GM21717 (cell line): ENCODE data around the gene RNF114.

Experiments
- ATAC-seq: cut with Tn5 transposase; IDR thresholded peaks from one replicate; pipeline ENCODE4 v1.9.1; 2021; ENCODE audit warnings: mild to moderate bottlenecking, moderate library complexity; ENCODE audit not compliant: unreplicated experiment

The RNF114 gene

GRCh38 chr20:49901588-49901987 lies 34.6 kb upstream of the RNF114 start:
- no peak for ATAC-seq

DNA sequence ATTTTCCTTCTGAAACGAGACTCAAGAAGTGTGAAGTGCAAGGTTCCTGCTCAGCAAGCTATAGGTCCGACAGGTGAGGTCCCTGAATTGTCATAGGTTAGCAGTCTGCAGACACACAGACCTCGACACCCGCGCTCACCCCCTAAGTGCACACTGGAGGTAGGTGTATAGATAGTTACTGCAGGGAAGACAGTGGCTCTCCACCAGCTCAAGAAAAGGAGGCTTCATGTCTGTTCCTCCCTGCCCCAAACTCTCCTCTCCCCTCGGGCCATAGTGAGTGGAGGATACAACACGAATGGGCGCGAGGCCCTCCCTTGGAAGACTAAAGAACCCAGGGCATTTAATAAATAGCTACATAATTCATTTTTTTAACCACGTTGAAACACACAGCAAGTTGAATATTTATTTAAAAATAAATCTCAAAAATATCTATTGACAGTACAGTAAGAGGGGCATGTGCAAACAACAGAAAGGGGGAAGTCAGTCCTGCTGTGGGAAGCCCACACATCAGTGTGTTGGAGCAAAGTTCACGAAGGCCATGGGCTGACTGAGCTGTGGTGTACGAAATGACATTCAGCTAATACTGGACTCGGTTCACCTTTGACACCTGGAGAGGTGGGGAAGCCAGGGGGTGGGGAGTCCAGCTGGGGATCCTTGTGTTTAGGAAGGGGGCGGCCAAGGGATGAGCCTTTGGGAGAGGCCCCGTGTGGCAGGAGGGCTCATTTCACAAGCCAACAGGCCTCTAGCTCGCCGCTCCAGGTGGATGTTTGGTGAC lies 31.6 kb upstream of the RNF114 start:
- ATAC-seq, result no peak

DNA sequence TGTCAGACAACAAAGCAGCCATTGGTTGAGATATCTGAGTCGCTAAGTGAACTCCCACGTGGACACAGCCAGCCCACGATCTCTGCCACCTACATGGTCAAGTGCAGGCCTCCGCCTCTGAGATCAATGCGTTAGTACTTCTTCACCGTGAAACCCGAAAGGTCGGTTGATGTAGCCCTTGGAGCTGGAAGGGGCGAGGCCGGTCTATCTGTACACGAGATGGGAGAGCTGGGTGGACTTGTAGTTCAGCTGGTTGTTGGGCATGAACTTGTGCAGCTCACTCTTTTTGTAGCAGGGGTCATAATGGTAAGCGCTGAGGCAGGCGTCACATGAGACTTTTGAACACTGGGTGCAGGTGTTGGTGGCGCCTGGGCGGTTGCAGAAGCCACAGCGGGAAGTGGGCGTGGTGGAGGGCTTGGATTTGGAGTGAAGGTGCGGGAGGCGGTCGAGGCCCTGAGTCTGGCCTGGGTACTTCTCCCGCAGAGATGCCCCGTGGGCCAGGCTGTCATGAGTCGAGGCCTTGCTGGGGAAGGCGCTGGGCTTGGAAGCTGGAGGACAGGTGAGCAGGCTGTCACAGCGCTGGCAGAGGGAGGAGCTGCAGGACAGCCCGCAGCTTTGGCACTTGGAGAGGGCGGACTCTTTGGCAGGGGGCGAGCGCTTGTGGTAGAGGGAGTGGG lies 30.6 kb upstream of the RNF114 start:
- no peak for ATAC-seq

- ATAC-seq, result no peak
Observed at GRCh38 chr20:49906101-49906604, 30.0 kb upstream of the RNF114 start.

DNA sequence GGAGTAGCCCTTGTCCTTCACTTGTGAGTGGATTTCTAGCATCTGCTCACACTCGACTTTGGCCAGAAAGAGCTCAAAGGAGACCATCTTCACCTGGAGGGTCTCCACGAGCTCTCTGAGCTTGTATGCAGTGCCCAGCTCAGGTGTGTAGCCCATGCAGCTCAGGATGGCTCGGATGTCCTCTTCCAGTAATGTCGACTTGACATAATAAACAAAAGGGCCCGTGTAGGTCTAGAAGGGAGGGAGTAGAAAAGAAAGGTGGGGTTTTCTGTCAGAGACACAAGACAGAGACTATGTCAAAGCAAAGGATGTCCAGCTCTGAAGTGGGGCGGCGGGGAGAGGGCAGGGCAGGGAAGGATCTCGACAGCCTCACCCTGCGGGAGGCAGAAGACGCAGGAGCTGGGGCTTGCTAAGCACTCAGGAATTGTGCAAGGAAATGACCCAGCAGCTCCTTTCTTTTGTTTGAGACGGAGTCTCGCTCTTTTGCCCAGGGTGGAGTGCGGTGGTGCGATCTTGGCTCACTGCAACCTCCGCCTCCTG lies 29.5 kb upstream of the RNF114 start:
- ATAC-seq, result no peak

DNA sequence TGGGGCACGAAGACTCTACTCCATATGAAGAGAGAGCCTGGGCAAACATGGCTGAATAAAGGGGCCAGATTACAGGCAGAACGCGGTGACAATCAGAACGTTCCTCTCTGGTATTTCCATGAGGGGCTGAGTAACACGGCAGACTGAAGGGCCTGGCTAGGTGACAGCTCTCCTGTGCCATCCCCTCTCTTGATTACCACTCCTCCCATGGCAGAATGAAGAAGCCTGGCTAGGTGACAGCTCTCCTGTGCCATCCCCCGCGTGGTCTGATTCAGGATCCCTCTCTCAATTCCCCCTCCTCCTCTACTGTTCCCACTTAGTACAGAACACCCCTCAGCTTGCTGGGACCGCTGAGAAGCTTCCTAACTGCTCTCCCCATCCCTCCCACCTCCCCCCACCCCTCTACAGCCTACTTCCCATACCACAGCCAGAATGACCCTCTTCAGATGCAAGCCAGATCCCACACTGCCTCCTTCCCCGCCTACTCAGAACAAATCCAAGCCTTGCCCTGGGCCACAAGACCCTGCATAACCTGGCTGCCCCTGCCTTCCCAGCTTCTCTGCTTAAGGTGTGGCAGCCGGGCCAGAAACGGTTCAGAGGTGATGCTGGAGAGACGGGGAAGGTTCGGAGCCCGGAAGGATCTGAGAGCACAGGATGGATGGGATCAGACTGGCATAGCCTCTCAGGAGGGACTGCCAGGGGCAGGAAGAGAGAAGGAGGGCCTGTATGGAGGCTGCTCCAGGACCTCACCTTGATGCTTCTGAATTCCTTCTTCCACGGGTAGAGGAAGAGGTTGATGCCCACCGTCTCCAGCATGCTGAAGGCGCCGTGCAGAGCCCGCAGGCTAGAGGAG lies 28.6 kb upstream of the RNF114 start:
- ATAC-seq, result no peak

GRCh38 chr20:49908258-49908565 lies 28.0 kb upstream of the RNF114 start:
- ATAC-seq, result no peak

- ATAC-seq, result no peak
Observed at GRCh38 chr20:49909499-49910339, 26.5 kb upstream of the RNF114 start.

GRCh38 chr20:49910340-49910706 lies 25.9 kb upstream of the RNF114 start:
- no peak for ATAC-seq

DNA sequence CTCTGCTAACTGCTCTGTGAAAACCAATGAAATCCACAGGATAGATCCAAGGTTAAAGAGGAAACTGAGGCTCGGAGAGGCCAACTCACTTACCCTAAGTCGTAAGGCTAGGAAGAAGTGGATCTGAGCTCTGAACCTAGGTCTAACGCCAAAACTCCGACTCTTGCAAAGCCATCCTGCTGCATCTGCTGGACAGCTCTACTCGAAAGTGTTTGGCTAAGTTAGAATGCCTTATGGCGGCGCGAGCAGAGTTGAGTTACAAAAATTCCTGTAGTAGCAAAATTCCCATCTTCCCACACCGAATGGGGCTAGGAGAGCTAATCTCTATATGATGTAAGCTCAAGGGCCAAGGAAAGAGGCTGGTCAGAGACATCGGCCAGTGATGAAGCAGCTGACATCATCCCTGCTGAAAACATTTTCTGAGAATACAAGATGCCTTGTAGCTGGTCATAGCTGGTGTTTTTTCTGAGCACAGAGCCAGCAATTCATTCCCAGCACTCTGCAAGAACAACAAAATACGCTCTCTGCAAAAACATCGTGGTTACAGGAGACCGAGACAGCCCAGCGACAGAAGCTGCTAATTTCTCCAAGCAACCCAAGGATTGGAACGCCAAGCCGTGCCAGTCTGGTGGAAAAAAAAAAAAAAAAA lies 22.7 kb upstream of the RNF114 start:
- ATAC-seq, result no peak

DNA sequence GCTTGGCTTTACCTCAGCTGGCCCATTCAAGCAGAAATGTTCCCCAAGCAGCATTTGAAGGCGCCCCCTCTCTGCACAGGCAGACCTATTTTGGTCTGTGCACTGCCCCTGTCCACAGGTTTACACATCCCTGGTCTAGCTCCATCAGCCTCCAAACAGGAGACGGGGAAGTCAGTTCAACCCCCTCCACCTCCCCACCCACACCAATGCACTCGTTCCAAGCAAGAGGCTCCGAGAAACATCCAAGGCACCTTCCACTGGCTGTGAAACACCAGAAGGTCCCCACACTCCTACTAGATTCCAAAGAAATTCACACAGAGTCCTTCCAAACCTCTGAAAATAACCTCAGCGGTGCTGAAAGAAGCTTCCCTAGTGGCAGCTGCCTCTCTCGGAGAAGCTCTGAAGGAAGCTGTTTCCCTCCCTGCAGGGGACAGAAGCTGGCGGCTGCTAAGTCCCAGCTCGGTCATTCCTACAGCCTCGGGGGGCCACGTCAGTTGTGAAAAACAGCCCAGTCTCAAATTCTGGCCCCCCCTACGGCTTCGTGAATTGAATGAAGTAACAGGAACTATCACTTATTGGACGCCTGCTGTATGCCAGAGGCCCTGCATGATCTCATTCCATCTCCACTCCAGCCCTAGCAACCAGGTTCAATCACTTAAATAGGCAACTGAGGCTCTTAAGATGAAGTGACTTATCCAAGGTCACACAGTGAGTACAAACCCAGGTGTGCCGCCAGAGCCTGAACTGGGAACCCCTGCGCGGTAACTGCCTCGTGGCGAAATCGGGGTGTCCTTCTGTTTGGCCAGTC lies 21.7 kb upstream of the RNF114 start:
- peak; percentile 12 for ATAC-seq

DNA sequence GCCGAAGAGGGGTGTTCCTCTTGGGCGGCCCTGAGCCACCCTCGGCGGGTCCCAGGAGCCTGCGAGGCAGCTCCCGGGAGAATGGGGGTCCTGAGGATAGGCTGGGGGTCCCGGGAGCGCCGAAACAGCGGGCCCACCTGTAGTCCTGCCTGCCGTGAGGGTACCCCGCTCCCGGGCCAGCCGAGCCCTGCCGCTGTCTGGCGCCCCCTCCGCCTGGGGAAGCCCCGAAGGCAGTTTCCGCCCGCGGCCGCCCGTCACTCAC lies 21.1 kb upstream of the RNF114 start:
- ATAC-seq, result peak; percentile 26

DNA sequence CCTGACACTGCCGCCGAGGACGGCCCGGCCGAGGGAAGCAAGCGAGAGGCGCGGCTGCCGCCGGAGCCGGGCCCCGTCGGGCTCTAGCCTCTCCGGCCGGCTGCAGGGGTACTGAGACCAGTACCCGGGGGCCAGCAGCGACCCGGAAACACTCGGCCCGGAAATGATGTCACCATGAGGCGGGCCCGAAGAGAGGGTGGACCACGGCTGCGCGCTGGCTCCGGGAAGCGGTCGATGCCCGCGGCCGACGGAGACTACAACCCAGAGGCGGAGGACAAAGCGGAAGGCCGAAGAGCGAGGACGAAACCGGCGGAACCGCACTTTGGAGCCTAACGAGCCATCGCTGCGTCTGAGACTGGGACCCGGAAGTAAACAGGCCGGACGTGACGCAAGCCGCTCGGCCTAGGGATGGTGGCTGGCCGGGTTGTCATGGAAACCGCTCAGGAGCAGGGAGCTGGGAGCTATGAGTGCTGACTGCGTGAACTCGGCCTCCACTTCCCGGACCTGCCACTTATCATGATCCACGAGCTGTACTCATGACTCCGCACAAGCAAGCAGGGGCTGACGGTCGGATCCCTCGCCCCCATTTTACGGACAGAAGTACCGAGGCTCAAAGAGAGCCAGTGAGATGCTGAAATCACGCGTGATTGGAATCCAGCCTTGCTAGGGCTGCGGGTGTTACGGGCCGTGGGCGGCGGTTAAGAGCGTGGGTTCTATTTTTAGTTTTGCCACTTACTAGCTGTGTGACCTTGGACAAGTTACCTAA lies 20.6 kb upstream of the RNF114 start, which contains the start of gene SPATA2:
Gene SPATA2 (minus strand): TSS at position 150 of the 766 bp plus-strand sequence. CDS start 7,039 bp downstream, outside the sequence.
- ATAC-seq, result peak; percentile 76

- ATAC-seq, result no peak
Observed at GRCh38 chr20:49916146-49917002, 19.8 kb upstream of the RNF114 start.

DNA sequence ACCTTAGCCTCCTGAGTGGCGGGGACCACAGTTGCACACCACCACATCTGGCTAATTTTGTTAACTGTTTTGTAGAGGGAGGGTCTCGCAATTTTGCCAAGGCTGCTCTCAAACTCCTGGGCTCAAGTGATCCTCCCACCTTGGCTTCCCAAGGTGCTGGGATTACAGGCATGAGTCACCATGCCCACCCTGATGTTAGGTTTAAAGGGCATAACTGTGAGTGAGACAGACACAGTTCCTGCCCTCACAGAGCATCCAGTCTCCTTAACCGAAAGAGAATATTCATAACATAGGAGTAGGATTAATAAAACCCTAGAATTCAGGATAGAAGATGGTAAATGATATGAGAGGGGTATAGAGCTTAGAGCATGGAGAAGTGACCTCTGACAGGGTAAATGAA lies 17.8 kb upstream of the RNF114 start:
- ATAC-seq, result no peak

DNA sequence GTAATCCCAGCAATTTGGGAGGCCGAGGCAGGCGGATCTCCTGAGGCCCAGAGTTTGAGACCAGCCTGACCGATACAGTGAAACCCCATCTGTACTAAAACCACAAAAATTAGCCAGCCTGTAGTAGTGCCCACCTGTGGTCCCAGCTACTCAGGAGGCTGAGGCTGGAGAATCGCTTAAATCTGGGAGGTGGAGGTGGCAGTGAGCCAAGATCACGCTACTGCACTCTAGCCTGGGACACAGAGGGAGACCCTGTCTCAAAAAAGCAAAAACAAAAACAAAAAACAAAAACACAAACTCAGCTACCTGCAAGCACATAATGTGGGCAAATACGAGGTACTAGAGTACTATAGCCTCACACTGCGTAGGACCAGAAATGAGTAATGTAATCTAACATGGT lies 17.2 kb upstream of the RNF114 start:
- no peak for ATAC-seq

DNA sequence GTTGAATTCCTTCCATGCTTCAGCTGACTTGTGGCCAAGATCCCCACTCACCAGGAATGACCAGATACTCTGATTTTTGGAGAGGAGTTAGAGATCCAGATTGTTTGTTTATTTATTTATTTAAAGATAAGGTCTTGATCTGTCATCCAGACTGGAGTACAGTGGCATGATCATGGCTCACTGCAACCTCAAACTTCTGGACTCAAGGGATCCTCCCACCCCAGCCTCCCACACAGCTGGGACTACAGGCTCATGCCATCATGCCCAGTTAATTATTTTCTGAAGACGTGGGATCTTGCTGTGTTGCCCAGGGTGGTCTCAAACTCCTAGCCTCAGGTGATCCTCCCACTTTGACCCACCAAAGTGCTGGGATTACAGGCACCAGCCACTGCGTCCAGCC lies 16.7 kb upstream of the RNF114 start:
- no peak for ATAC-seq

GRCh38 chr20:49924247-49924646 lies 11.9 kb upstream of the RNF114 start:
- ATAC-seq, result no peak
